Psoas muscle (tissue), 8 donors: ENCODE data around the gene CD8B. TPM values are rescaled to one million over a fixed set of nuclear protein-coding genes. Genes with fewer than 3 reads are reported as not detected.

ENCODE experiments used
- ATAC-seq, 4 donors: fragments of 200-7000 bp; cut with Tn5 transposase; one replicate each; pipeline ENCODE4 v1.9.1; 2020; ENCODE audit warnings: moderate library complexity in 3 of 4, mild to moderate bottlenecking in 2 of 4
- DNase-seq, 2 donors: peaks; one replicate each; pipeline ENCODE4 v3.0.0-alpha.2; 2020
- H3K27ac ChIP-seq: fragments of 200-600 bp; one replicate; pipeline ENCODE4 v1.8.0; 2022
- H3K27me3 ChIP-seq, 3 donors: fragments of 200-600 bp in 1 of 3; one replicate each; pipeline versions ENCODE4 v1.6.1 to v1.8.0; 2013 to 2022; ENCODE audit warnings: low read length in 2 of 3, mild to moderate bottlenecking in 2 of 3, moderate library complexity in 1 of 3; ENCODE audit not compliant: insufficient read depth in 3 of 3
- H3K36me3 ChIP-seq, 2 donors: fragments of 200-600 bp in 1 of 2; one replicate each; pipeline versions ENCODE4 v1.6.1 to v1.8.0; 2013 to 2022; ENCODE audit warnings: low read depth in 1 of 2, mild to moderate bottlenecking in 1 of 2, moderate library complexity in 1 of 2; ENCODE audit not compliant: insufficient read depth in 1 of 2
- H3K4me1 ChIP-seq: fragments of 200-600 bp; one replicate; pipeline ENCODE4 v1.8.0; 2022
- H3K4me3 ChIP-seq: fragments of 200-600 bp; one replicate; pipeline ENCODE4 v1.8.0; 2022; ENCODE audit warnings: mild to moderate bottlenecking
- H3K9me3 ChIP-seq: fragments of 200-600 bp; one replicate; pipeline ENCODE4 v1.8.0; 2022
- WGBS, 3 donors: extraction: QIAGEN DNeasy Blood & Tissue Kit; methylation state at CpG; one replicate each; pipeline versions ENCODE4 v1.1.6 to v1.1.7; 2013; 5-methylcytosine and 5-hydroxymethylcytosine counted together
- intact Hi-C, 2 donors: fragments of 100-400 bp; cut with DNase I; formaldehyde crosslinking; loops; one replicate each; pipeline versions ENCODE4 v1.11.0 to v1.14.2; 2022
- polyA plus RNA-seq, 3 donors: library from polyadenylated mRNA; stranded (reverse); fragments of 200-250 nt; gene quantifications; one replicate each; pipeline ENCODE4 v1.2.3, GENCODE V29; 2013
- total RNA-seq, 4 donors: library from RNA; stranded (reverse); fragmentation: NEBNext Ultra II Directional in 2 of 4; extraction: Animal tissue kit (Norgen Biotek cat#: 25700) in 2 of 4; gene quantifications; one replicate each; pipeline versions ENCODE4 v1.2.1 to v1.2.4, GENCODE V29; 2021 to 2023
- TF ChIP-seq, protein P1 (sequence below): fragments of 200-600 bp; IDR thresholded peaks from one replicate; pipeline ENCODE4 v1.8.0; 2022; ENCODE audit warnings: antibody characterized with exemption
- donor health status: healthy with polysubstance abuse.
- donor health status: DM: no; HTN: no; CAD: no; lungs with moderate emphysema.
- donor health status: Bipolar disorder and iron deficiency.
- donor health status: healthy.
- donor health status: DM: yes; HTN: yes; CAD: no.
- donor health status: DM: no; HTN: no; CAD: no.
- donor health status: DM: no; HTN: no; CAD: no.
- donor health status: DM: yes; HTN: yes; CAD: no.

The CD8B gene
- total and polyA plus RNA-seq, 7 donors = 0.12 to 0.43 (median 0.13) TPM; not detected in 4

DNA sequence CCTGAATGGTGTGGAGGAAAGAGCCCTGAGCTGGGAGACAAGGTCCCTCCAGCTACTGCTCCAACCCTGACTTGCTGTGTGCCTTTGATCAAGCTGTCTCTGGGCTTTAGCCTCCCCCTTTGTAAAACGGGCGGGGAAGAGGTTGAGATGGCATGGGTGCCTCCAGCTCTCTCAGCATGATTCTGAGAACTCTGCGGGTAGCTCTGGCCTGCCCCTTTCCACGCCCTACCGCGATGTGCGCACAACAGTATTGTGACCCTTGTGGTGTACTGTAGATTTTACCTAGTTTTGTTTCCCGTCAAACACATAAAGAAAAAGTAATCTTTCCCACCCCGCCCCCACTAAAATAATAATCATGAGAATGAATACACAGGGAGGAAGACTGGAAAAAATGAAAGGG, 76.2 kb downstream of the CD8B start:
- peaks cover 0 to 21% (median 18%) of the 10 kb centered on the region in 3 donors for H3K27me3 ChIP-seq
- DNase-seq (no peak), ATAC-seq (no peak)
- intact Hi-C loops = no loop called here
- no peak overlapping the region for H3K4me3 ChIP-seq
- no peaks in the 10 kb centered on the region for H3K36me3 ChIP-seq
- peaks cover 14% of the 10 kb centered on the region for H3K4me1 ChIP-seq
- WGBS, 3 donors = 86 to 94% (median 90%) methylated on average over 9 of the region's 9 CpGs
- H3K9me3 ChIP-seq = no peaks in the 10 kb centered on the region
- no peak overlapping the region for H3K27ac ChIP-seq
- TF ChIP-seq, protein P1, sequence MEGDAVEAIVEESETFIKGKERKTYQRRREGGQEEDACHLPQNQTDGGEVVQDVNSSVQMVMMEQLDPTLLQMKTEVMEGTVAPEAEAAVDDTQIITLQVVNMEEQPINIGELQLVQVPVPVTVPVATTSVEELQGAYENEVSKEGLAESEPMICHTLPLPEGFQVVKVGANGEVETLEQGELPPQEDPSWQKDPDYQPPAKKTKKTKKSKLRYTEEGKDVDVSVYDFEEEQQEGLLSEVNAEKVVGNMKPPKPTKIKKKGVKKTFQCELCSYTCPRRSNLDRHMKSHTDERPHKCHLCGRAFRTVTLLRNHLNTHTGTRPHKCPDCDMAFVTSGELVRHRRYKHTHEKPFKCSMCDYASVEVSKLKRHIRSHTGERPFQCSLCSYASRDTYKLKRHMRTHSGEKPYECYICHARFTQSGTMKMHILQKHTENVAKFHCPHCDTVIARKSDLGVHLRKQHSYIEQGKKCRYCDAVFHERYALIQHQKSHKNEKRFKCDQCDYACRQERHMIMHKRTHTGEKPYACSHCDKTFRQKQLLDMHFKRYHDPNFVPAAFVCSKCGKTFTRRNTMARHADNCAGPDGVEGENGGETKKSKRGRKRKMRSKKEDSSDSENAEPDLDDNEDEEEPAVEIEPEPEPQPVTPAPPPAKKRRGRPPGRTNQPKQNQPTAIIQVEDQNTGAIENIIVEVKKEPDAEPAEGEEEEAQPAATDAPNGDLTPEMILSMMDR = no peak

DNA sequence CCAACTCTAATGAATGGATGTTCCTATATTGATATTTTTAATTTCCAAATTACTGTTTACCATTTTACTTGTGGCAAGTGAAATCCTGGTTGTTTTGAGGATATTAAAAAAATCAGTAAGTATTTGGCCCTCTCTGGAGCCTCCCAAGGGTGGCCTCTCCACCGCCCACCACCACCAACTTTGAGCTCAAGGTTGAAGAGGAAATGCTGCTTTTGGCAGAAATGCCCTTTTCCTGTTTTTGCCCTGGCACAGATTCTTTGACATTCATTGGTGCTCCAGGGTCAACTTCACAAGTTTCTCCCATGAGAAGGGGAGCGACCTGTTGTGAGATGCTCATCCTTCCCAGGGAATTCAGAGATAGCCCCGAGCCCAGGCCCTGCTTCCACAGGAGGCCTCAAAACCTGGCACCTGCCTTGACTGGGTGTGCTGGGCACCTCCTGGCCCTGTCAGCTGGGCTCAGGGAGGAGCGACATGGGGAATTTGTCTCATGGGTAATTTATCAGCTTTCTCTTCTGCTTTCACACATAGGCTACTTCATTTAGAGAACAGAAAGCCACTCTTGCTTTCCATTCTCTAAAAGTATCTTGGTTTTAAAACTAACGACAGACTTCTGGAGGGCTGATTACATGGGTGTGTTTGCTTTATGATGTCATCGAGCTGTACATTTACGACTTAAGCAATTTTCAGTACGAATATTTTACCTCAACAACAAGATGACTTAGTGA, 77.9 kb downstream of the CD8B start:
- H3K27ac ChIP-seq = no peak overlapping the region

DNA sequence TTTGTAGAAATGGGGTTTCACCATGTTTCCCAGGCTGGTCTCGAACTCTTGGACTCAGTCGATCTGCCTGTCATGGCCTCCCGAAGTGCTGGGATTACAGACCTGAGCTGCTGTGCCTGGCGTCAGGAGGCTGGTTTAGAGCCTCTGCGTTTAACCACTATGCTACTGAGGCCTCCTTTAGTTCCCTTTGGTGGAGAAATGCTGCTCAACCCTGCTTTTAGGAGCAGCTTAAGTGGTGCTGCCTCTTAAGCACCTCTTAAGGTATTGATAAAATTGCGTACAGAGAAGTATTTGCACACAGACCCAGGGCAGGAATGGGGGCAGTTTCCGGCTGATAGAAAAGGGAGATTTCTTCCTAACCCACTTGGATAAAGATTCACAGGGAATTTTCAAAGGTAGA, 78.9 kb downstream of the CD8B start:
- ATAC-seq (no peak), DNase-seq (no peak)
- H3K9me3 ChIP-seq = no peaks in the 10 kb centered on the region
- no peaks in the 10 kb centered on the region for H3K36me3 ChIP-seq
- H3K4me1 ChIP-seq = no peaks in the 10 kb centered on the region
- 88 to 92% (median 90%) methylated on average over 7 of the region's 7 CpGs for WGBS, 3 donors
- no peak overlapping the region for H3K4me3 ChIP-seq
- H3K27me3 ChIP-seq = peaks cover 0 to 1% (median 0%) of the 10 kb centered on the region in 3 donors
- H3K27ac ChIP-seq = no peak overlapping the region
- TF ChIP-seq, protein P1 = no peak
- intact Hi-C loops = no loop called here

More for the DNA sequence above, 77.9 kb downstream of the CD8B start:
- peaks cover 0 to 4% (median 3%) of the 10 kb centered on the region in 3 donors for H3K27me3 ChIP-seq
- no peak for DNase-seq
- intact Hi-C loops = no loop called here
- H3K4me3 ChIP-seq = no peak overlapping the region
- 77 to 83% (median 80%) methylated on average over 8 of the region's 8 CpGs for WGBS, 3 donors
- no peaks in the 10 kb centered on the region for H3K4me1 ChIP-seq
- no peaks in the 10 kb centered on the region for H3K9me3 ChIP-seq
- no peak for ATAC-seq
- no peaks in the 10 kb centered on the region for H3K36me3 ChIP-seq
- TF ChIP-seq, protein P1 = no peak

DNA sequence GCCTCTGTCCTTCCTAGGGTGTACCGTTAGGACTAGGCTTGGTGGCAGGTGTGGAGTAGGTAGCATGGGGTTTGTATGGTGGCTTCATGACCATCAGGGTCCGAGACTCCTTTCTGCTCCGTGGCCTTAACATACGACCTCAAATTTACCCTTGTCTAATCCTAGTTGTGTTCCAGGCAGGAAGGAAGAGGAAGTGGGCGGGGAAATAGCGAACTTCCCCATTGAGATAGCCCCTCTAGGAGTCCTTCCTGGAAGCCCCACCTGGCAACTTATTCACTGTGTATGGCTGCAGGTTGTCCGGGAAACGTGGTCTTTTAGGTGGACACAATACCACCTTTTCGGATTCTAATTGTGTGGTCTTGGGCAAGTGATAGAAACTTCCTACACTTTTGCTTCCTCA, 80.3 kb downstream of the CD8B start:
- H3K4me3 ChIP-seq = no peak overlapping the region
- peaks cover 0 to 1% (median 0%) of the 10 kb centered on the region in 3 donors for H3K27me3 ChIP-seq
- no peak for ATAC-seq
- no peak for DNase-seq
- peaks cover 0 to 3% of the 10 kb centered on the region in 2 donors for H3K36me3 ChIP-seq
- TF ChIP-seq, protein P1 = no peak
- intact Hi-C loops = no loop called here
- 63 to 81% (median 73%) methylated on average over 9 of the region's 9 CpGs for WGBS, 3 donors
- no peak overlapping the region for H3K27ac ChIP-seq
- H3K9me3 ChIP-seq = no peaks in the 10 kb centered on the region
- no peaks in the 10 kb centered on the region for H3K4me1 ChIP-seq

DNA sequence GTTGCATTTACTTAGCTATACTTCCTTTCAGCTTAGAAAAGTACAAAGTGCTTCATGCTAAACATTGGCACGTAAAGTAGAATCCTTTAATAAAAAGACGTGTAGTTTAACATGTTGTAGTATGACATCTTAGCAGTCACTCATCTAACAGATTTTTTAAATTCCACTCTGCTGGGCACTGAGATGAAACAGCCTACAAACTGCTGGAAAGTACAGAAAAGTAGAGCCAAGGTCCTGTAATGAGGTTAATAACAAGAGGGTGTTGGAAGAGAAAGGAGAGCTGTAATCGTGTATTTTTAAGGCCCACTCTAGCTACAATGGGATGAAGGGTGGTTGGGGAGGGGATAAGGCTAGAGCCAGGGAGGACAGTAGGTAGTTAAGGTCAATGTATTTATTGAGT, 81.7 kb downstream of the CD8B start:
- 70 to 78% (median 72%) methylated on average over 3 of the region's 3 CpGs for WGBS, 3 donors
- ATAC-seq (no peak), DNase-seq (no peak)
- TF ChIP-seq, protein P1 = no peak
- Histone ChIP-seq H3K27me3 (no peaks in the 10 kb centered on the region), H3K4me3 (no peak overlapping the region), H3K9me3 (no peaks in the 10 kb centered on the region), H3K36me3 (peaks cover 2 to 16% of the 10 kb centered on the region in 2 donors), H3K4me1 (no peaks in the 10 kb centered on the region), H3K27ac (no peak overlapping the region)
- intact Hi-C loops = no loop called here
